GM19395 (cell line): ENCODE data around the gene TMEM132D.

Experiments
- ATAC-seq: cut with Tn5 transposase; IDR thresholded peaks from one replicate; pipeline ENCODE4 v1.9.1; 2021; ENCODE audit warnings: mild to moderate bottlenecking, moderate library complexity; ENCODE audit not compliant: unreplicated experiment

Gene TMEM132D

DNA sequence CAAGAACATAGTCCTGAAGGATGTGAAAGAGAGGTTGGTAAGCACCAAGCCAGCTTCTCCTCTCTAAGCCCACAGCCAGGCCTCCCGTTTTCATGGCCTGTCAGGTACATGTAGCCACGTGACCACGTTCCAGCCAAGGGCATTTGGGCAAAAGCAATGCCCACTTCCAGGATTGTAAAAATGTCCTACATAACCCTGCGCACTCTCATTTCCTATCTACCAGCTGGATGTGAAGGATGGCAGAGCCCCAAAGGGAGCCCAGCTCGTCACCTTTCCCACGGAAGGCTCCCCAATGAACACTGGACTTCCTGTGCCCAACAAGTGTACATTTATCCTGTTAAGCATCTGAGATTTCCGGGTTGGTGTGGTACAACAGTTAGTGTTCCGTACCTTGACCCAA is 231.7 kb downstream of the TMEM132D start:
- no peak for ATAC-seq

- no peak for ATAC-seq
Observed at GRCh38 chr12:129670256-129670920, 233.4 kb downstream of the TMEM132D start.

GRCh38 chr12:129665414-129665813 is 238.4 kb downstream of the TMEM132D start:
- ATAC-seq, result no peak

DNA sequence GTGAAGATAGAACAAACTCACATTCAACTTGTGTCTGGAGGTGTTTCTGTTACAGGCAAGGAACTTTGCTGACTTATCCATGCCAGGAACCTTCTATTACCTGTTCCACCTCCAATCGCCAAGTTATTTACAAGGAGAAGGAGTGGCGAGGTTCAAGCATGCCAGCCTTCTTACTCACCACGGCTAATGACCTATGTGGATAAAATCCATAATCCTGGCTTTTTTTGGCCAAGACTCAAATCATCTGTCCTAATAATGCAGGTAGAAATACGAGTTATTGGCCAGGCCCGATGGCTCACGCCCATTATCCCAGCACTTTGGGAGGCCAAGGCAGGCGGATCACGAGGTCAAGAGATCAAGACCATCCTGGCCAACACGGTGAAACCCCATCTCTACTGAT is 241.6 kb downstream of the TMEM132D start:
- ATAC-seq, result no peak

- ATAC-seq, result no peak
Observed at GRCh38 chr12:129660946-129661345, 242.9 kb downstream of the TMEM132D start.

DNA sequence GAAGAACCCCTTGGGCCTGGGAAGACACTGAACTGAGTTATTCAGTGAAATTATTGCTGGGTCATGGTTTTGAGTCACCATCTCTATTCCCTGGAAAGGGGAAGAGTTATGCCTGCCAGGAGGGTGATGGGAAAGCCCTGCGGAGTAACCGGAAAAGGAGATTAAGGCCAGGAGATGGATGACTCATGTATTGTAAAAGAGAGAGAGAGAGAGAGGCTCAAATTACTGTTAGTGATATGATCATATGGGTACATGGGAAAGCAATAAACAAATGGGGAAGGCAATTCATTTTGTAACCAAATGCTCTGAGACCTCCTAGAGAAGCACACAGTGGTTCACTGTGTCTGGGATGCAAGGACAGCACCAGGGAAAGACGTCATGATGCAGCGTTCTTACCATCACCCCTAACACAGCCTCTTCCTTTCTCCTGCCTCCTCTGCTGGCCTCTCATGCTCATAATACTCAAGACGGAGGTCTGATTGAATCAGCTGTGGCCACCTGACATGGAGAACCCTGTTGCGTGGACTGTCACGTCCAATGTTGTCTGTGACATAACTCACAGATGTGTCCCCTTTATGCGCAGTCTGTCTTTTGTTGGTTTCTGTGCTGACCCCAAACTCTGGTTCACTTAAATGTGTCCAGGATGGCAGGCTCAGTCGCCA is 243.7 kb downstream of the TMEM132D start:
- ATAC-seq, result no peak

- no peak for ATAC-seq
Observed at GRCh38 chr12:129657179-129657578, 246.6 kb downstream of the TMEM132D start.

DNA sequence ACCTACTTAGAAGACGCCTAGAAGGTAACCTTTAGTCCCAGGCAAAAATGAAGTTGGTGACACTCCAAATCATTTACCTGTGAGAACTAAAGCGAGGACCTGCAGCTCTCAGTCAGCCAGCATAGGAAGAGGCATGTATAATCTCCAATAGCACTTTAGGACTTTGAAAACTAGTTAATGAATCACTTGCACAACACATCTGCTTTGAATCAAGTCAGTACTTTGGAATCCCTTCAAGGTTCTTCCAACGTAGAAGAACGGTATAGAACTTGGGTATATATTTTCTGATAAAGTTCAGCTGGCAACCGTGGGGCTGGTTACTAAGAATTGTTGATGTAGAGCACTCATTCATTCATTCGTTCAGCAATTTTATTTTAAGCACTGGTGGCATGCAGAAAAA is 251.9 kb downstream of the TMEM132D start:
- no peak for ATAC-seq

- ATAC-seq, result no peak
Observed at GRCh38 chr12:129641926-129642325, 261.9 kb downstream of the TMEM132D start.

- no peak for ATAC-seq
Observed at GRCh38 chr12:129635021-129635685, 268.7 kb downstream of the TMEM132D start.

DNA sequence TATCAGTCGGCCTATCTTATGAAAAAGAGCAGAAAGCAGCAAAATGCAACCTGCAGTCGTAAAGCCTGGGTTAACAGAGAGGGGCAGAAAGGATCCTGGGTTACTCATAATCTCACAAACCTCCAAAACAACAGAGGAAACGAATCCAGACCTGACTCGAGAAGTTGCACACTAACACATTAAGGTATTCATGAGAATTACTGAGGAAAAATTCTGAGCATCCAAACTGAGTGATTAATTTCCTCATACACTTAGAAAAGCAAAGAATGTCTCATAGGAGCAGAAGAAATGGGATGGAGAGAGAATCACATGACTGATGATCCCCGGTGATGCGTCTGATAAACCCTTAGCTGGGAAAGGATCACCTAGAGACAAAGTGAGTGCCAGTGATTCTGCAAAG is 272.5 kb downstream of the TMEM132D start:
- ATAC-seq, result no peak

DNA sequence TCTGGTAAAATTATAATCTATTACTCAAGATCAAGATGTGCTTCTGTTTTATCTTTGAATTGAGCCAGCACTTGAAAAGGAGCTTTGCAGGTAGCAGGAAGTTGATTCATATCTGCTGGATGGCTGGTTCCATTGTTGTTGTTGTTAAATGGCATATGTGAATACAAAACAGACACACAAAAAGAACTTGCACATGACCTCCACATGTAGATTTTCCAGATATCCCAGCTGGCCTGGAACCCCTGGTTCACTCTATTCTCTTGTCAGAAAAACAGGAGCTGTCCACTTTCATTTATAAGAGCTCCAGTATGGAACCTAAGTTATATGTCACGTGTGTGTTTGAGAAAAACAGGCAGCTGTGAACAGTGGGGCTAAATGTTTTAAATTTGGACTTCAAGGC is 273.9 kb downstream of the TMEM132D start:
- no peak for ATAC-seq

GRCh38 chr12:129622566-129622965 is 281.3 kb downstream of the TMEM132D start:
- ATAC-seq, result no peak

GRCh38 chr12:129619271-129619670 is 284.6 kb downstream of the TMEM132D start:
- ATAC-seq, result no peak

DNA sequence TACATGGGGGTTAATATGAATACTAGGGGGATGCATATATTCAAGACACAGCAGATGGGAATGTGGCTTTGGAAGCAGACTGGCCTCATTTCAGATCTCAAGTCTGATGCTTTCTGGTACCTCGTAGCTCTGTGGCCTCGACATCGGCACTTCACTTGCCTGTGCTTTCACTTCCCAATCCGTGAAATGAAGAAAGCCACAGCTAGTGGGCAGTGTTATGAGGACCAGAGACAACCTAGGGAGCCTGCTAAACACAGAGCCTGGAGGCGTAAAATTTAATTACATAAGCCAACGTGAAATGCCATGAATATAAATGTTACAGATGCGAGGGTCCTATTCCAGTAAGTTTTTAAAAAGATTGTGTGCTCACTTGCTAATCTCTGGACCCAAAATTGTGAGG is 286.0 kb downstream of the TMEM132D start:
- ATAC-seq, result no peak

GRCh38 chr12:129615001-129615400 is 288.8 kb downstream of the TMEM132D start:
- ATAC-seq, result no peak

GRCh38 chr12:129614221-129614885 is 289.5 kb downstream of the TMEM132D start:
- ATAC-seq, result no peak

DNA sequence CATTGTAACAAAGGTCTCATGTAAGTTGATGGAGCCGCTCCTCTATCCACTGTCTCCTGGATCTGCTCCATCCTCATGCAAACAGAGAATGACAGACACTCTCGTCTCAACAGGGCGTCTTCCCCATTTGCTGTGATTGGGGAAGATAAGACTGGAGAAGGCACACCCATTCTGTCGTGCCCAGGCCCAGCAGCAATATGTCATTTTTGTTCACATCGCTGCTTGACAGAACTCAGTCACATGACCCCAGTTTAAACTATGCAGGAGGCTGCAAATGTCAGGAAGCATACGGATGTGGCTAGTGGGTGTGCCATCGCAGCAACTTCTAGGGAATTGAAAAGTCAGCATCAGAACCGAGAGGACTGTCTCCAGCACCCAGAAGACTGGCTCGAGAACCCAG is 290.5 kb downstream of the TMEM132D start:
- no peak for ATAC-seq

DNA sequence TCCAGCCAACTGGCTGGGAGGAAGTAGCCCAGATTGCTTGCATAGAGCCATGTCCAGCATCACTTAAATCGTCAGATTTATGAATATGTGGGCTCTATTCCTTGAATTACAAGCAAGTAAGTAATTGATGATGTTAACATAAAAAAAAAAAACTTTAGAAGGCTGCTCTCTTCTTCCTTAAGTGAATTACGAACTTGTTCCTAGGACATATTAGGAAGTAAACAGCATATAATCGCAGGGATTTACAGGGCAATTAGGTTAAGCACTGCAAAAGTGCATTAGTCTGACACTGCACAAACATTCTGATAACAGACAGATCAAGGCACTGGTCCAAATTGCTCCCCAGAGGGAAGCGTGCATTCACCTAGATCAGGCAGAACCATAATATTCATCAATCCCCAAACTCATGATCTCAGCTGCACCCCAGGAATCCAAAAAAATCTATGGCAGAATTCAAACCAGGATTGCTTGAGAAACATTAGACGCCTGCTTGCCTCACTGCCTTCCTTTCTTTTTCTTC is 293.2 kb downstream of the TMEM132D start:
- ATAC-seq, result no peak

GRCh38 chr12:129607756-129608155 is 296.1 kb downstream of the TMEM132D start:
- no peak for ATAC-seq

GRCh38 chr12:129607301-129607700 is 296.5 kb downstream of the TMEM132D start:
- ATAC-seq, result no peak
